ENCODE measurements around the gene SERPING1.

- TF ChIP-seq, protein P1, sequence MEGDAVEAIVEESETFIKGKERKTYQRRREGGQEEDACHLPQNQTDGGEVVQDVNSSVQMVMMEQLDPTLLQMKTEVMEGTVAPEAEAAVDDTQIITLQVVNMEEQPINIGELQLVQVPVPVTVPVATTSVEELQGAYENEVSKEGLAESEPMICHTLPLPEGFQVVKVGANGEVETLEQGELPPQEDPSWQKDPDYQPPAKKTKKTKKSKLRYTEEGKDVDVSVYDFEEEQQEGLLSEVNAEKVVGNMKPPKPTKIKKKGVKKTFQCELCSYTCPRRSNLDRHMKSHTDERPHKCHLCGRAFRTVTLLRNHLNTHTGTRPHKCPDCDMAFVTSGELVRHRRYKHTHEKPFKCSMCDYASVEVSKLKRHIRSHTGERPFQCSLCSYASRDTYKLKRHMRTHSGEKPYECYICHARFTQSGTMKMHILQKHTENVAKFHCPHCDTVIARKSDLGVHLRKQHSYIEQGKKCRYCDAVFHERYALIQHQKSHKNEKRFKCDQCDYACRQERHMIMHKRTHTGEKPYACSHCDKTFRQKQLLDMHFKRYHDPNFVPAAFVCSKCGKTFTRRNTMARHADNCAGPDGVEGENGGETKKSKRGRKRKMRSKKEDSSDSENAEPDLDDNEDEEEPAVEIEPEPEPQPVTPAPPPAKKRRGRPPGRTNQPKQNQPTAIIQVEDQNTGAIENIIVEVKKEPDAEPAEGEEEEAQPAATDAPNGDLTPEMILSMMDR (IDR thresholded peaks at IDR 0.05; ENCODE audit: insufficient read depth, low read depth, low read length), result peak; percentile 84
- TF ChIP-seq EZH2 (IDR thresholded peaks at IDR 0.05; ENCODE audit: insufficient read depth, low read length), result no peak
Observed at GRCh38 chr11:57568330-57568766, 29.1 kb upstream of the SERPING1 start.
